ENCODE results near the gene SRP54. TPM values are rescaled to one million over a fixed set of nuclear protein-coding genes. Genes with fewer than 3 reads are reported as not detected.

Gene SRP54
- total RNA-seq, 1 donor from 2014 or later: 74.0 TPM

DNA sequence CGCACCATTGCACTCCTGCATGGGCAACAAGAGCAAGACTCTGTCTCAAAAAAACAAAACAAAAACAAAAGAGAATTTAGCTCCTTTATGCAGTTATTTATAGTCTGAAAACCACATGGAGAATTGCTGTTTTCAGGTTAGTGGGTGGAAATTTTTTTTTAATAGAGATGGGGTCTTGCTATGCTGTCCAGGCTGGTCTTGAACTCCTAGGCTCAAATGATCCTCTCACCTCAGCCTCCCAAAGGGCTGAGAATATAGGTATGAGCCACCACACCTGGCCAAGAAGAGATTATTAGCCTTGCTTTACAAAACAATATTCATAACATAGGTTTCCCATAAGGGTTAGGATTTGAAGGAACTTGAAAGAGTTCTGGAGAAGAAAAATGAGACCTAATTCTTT lies 12.1 kb upstream of the SRP54 start:
- H3K27ac ChIP-seq (ENCODE audit: low read depth, low read length): no peak overlapping the region
- peaks cover 17% of the 10 kb centered on the region for H3K79me2 ChIP-seq (ENCODE audit: insufficient read depth, low read length)
- FAIRE-seq (no peak), DNase-seq (ENCODE audit: low read depth) (no peak)
- no peaks in the 10 kb centered on the region for H3K27me3 Mint-ChIP-seq (ENCODE audit: low read depth, unreplicated experiment)
- H4K20me1 ChIP-seq (ENCODE audit: insufficient read depth, low read length): no peaks in the 10 kb centered on the region
- H3K4me1 Mint-ChIP-seq (ENCODE audit: low read depth, unreplicated experiment): peaks cover 10% of the 10 kb centered on the region
- H3K9me3 ChIP-seq (ENCODE audit: insufficient read depth, low read depth, low read length): no peaks in the 10 kb centered on the region
- H3K4me1 ChIP-seq (ENCODE audit: insufficient read depth, low read length): peaks cover 11% of the 10 kb centered on the region
- no peaks in the 10 kb centered on the region for H3K27me3 ChIP-seq (ENCODE audit: insufficient read depth, low read length)
- no peak overlapping the region for H3K27ac Mint-ChIP-seq (ENCODE audit: unreplicated experiment)
- no peak overlapping the region for H3K4me3 ChIP-seq (ENCODE audit: insufficient read depth, low read depth, low read length)
- H3K36me3 ChIP-seq (ENCODE audit: insufficient read depth, low read length): peaks cover 2% of the 10 kb centered on the region
- H3K4me3 Mint-ChIP-seq (ENCODE audit: unreplicated experiment): no peak overlapping the region
- H3K4me2 ChIP-seq (ENCODE audit: low read length): no peak overlapping the region
- H3K36me3 Mint-ChIP-seq (ENCODE audit: low read depth, unreplicated experiment): peaks cover 5% of the 10 kb centered on the region
- no peak overlapping the region for H2AFZ ChIP-seq (ENCODE audit: low read depth, low read length)
- TF ChIP-seq, protein P1, sequence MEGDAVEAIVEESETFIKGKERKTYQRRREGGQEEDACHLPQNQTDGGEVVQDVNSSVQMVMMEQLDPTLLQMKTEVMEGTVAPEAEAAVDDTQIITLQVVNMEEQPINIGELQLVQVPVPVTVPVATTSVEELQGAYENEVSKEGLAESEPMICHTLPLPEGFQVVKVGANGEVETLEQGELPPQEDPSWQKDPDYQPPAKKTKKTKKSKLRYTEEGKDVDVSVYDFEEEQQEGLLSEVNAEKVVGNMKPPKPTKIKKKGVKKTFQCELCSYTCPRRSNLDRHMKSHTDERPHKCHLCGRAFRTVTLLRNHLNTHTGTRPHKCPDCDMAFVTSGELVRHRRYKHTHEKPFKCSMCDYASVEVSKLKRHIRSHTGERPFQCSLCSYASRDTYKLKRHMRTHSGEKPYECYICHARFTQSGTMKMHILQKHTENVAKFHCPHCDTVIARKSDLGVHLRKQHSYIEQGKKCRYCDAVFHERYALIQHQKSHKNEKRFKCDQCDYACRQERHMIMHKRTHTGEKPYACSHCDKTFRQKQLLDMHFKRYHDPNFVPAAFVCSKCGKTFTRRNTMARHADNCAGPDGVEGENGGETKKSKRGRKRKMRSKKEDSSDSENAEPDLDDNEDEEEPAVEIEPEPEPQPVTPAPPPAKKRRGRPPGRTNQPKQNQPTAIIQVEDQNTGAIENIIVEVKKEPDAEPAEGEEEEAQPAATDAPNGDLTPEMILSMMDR (IDR thresholded peaks at IDR 0.05; ENCODE audit: insufficient read depth, low read depth, low read length): no peak
- no peak for TF ChIP-seq EZH2 (IDR thresholded peaks at IDR 0.05; ENCODE audit: insufficient read depth, low read length)
- no peaks in the 10 kb centered on the region for H3K9me3 Mint-ChIP-seq (ENCODE audit: unreplicated experiment)
- H3K9ac ChIP-seq (ENCODE audit: low read length): no peak overlapping the region

DNA sequence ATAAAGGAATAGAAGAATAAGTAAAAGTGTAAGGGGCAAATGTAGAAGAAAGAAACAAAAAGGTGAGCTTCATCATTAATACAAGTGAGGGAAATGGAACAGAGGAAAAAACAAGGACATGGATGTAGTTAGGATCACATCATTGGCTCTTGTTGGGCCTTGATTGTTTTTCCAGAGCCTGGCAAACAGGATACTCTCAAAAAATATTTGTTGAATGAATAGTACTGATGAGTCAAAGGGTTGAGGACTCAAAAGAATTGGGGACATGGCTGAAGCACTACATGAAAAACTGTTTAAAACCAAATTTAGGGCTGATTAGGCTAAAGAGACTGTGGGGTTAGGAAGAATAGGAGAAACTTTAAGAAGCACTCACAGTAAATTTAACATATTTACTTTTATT lies 11.4 kb upstream of the SRP54 start:
- Histone ChIP-seq H3K9me3 (ENCODE audit: insufficient read depth, low read depth, low read length) (no peaks in the 10 kb centered on the region), H3K27me3 (ENCODE audit: insufficient read depth, low read length) (no peaks in the 10 kb centered on the region), H4K20me1 (ENCODE audit: insufficient read depth, low read length) (no peaks in the 10 kb centered on the region), H2AFZ (ENCODE audit: low read depth, low read length) (no peak overlapping the region), H3K9ac (ENCODE audit: low read length) (no peak overlapping the region), H3K27ac (ENCODE audit: low read depth, low read length) (peak overlapping the region; percentile 45), H3K4me1 (ENCODE audit: insufficient read depth, low read length) (peaks cover 11% of the 10 kb centered on the region), H3K4me2 (ENCODE audit: low read length) (peak overlapping the region; percentile 65), H3K4me3 (ENCODE audit: insufficient read depth, low read depth, low read length) (no peak overlapping the region), H3K79me2 (ENCODE audit: insufficient read depth, low read length) (peaks cover 21% of the 10 kb centered on the region), H3K36me3 (ENCODE audit: insufficient read depth, low read length) (peaks cover 1% of the 10 kb centered on the region)
- H3K4me1 Mint-ChIP-seq (ENCODE audit: low read depth, unreplicated experiment): peaks cover 6% of the 10 kb centered on the region
- no peaks in the 10 kb centered on the region for H3K27me3 Mint-ChIP-seq (ENCODE audit: low read depth, unreplicated experiment)
- no peak for FAIRE-seq
- TF ChIP-seq EZH2 (IDR thresholded peaks at IDR 0.05; ENCODE audit: insufficient read depth, low read length): no peak
- TF ChIP-seq, protein P1 (IDR thresholded peaks at IDR 0.05; ENCODE audit: insufficient read depth, low read depth, low read length): no peak
- H3K9me3 Mint-ChIP-seq (ENCODE audit: unreplicated experiment): no peaks in the 10 kb centered on the region
- no peak overlapping the region for H3K27ac Mint-ChIP-seq (ENCODE audit: unreplicated experiment)
- no peak overlapping the region for H3K4me3 Mint-ChIP-seq (ENCODE audit: unreplicated experiment)
- peaks cover 5% of the 10 kb centered on the region for H3K36me3 Mint-ChIP-seq (ENCODE audit: low read depth, unreplicated experiment)
- peak; percentile 36 for DNase-seq (ENCODE audit: low read depth)

DNA sequence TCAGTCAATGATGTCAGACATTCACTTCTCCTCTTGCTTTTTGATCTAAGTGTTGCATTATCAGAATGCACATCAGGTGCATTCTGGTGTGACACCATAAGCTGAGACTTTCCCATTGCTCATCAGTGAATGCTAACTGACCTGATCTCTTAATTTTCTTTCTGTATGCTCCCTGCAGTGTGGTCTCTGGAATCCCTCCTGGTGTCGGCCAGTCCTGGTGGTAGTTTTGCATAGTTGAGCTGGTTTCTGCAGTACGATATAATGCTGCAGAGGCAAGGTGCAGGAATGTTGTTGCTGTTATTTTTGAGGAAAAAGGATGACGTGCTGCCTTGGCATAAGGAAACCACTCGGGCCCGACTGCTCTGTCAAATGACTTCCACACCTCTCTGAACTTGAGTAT lies 11.0 kb upstream of the SRP54 start:
- peaks cover 6% of the 10 kb centered on the region for H3K4me1 Mint-ChIP-seq (ENCODE audit: low read depth, unreplicated experiment)
- H3K9me3 Mint-ChIP-seq (ENCODE audit: unreplicated experiment): no peaks in the 10 kb centered on the region
- no peak overlapping the region for H3K4me3 Mint-ChIP-seq (ENCODE audit: unreplicated experiment)
- DNase-seq (ENCODE audit: low read depth) (peak; percentile 58), FAIRE-seq (no peak)
- Histone ChIP-seq H3K9me3 (ENCODE audit: insufficient read depth, low read depth, low read length) (no peaks in the 10 kb centered on the region), H3K4me3 (ENCODE audit: insufficient read depth, low read depth, low read length) (no peak overlapping the region), H3K27ac (ENCODE audit: low read depth, low read length) (peak overlapping the region; percentile 45), H3K4me1 (ENCODE audit: insufficient read depth, low read length) (peaks cover 11% of the 10 kb centered on the region), H3K79me2 (ENCODE audit: insufficient read depth, low read length) (peaks cover 21% of the 10 kb centered on the region), H3K9ac (ENCODE audit: low read length) (no peak overlapping the region), H3K4me2 (ENCODE audit: low read length) (peak overlapping the region; percentile 65), H4K20me1 (ENCODE audit: insufficient read depth, low read length) (no peaks in the 10 kb centered on the region), H3K36me3 (ENCODE audit: insufficient read depth, low read length) (no peaks in the 10 kb centered on the region), H2AFZ (ENCODE audit: low read depth, low read length) (no peak overlapping the region), H3K27me3 (ENCODE audit: insufficient read depth, low read length) (no peaks in the 10 kb centered on the region)
- no peaks in the 10 kb centered on the region for H3K27me3 Mint-ChIP-seq (ENCODE audit: low read depth, unreplicated experiment)
- TF ChIP-seq EZH2 (IDR thresholded peaks at IDR 0.05; ENCODE audit: insufficient read depth, low read length): no peak
- TF ChIP-seq, protein P1 (IDR thresholded peaks at IDR 0.05; ENCODE audit: insufficient read depth, low read depth, low read length): no peak
- H3K36me3 Mint-ChIP-seq (ENCODE audit: low read depth, unreplicated experiment): peaks cover 5% of the 10 kb centered on the region
- no peak overlapping the region for H3K27ac Mint-ChIP-seq (ENCODE audit: unreplicated experiment)
